Stimulated activated CD4-positive, alpha-beta T cell treated with anti-CD3 and anti-CD28 coated beads, Interleukin-12 subunit alpha, Interleukin-12 subunit beta, amount 100 ng/mL, for 48 hours (primary cell): ENCODE data around the gene SLC35B2.

Experiments used
- DNase-seq, 3 donors: peaks; one replicate each; pipeline ENCODE4 v3.0.0-alpha.2; 2020; ENCODE audit warnings: low read depth in 2 of 3, low spot score in 1 of 3

Gene SLC35B2

GRCh38 chr6:44268095-44268628, 10.8 kb upstream of the SLC35B2 start:
- DNase-seq = peak; percentile 40 to 69 (median 40)

GRCh38 chr6:44267252-44267651, 9.9 kb upstream of the SLC35B2 start:
- DNase-seq = no peak

GRCh38 chr6:44266347-44266746, 9.0 kb upstream of the SLC35B2 start:
- DNase-seq = no peak

- DNase-seq = no peak
Measured at GRCh38 chr6:44265722-44266233, 8.4 kb upstream of the SLC35B2 start.

GRCh38 chr6:44265007-44265721, 7.8 kb upstream of the SLC35B2 start, which contains the start of gene NFKBIE:
TSS of gene NFKBIE (minus strand) at chr6:44265551. CDS start at chr6:44265346, 205 bp downstream.
- DNase-seq = peak; percentile 89 to 98 (median 91)

- DNase-seq = no peak
Measured at GRCh38 chr6:44264154-44265006, 7.1 kb upstream of the SLC35B2 start.

GRCh38 chr6:44263354-44264100, 6.2 kb upstream of the SLC35B2 start:
- no peak for DNase-seq

GRCh38 chr6:44262467-44263353, 5.4 kb upstream of the SLC35B2 start:
- DNase-seq = no peak

GRCh38 chr6:44261581-44261980, 4.3 kb upstream of the SLC35B2 start:
- DNase-seq = no peak

- no peak for DNase-seq
Measured at GRCh38 chr6:44260451-44261297, 3.3 kb upstream of the SLC35B2 start.

GRCh38 chr6:44260011-44260410, 2.7 kb upstream of the SLC35B2 start:
- DNase-seq = no peak

- DNase-seq = no peak
Measured at GRCh38 chr6:44258921-44259320, 1.6 kb upstream of the SLC35B2 start.

GRCh38 chr6:44258325-44258863, 1.1 kb upstream of the SLC35B2 start:
- no peak for DNase-seq

GRCh38 chr6:44257753-44258324, 511 bp upstream of the SLC35B2 start:
- no peak for DNase-seq

- DNase-seq = no peak
Measured at GRCh38 chr6:44256775-44257024, 628 bp downstream of the SLC35B2 start.

- no peak for DNase-seq
Measured at GRCh38 chr6:44255871-44256774, 1.2 kb downstream of the SLC35B2 start.

- DNase-seq = peak in 1 of 3 donors; percentile 29
Measured at GRCh38 chr6:44255105-44255808, 2.1 kb downstream of the SLC35B2 start.
